Right hindlimb (tissue), 1 donor: ENCODE measurements around the gene LRRN4.
"Not testable (repeated sequence)": the region's sequence is repeated elsewhere in the genome, so short reads cannot be mapped to it uniquely, and the experiment has no call there.

Experiments
- DNase-seq: peaks from one replicate; pipeline ENCODE4 v3.0.0-alpha.2; 2018

Gene LRRN4

GRCh38 chr20:6058684-6059295, 4.9 kb upstream of the LRRN4 start:
- DNase-seq = no peak

GRCh38 chr20:6057691-6058090, 3.8 kb upstream of the LRRN4 start:
- no peak for DNase-seq

- DNase-seq = no peak
Observed at GRCh38 chr20:6057139-6057538, 3.3 kb upstream of the LRRN4 start.

GRCh38 chr20:6055981-6056569, 2.2 kb upstream of the LRRN4 start:
- DNase-seq = no peak

- DNase-seq = no peak
Observed at GRCh38 chr20:6055161-6055783, 1.4 kb upstream of the LRRN4 start.

GRCh38 chr20:6054689-6055051, 810 bp upstream of the LRRN4 start:
- not testable (repeated sequence) for DNase-seq

- no peak for DNase-seq
Observed at GRCh38 chr20:6053064-6053775, 640 bp downstream of the LRRN4 start.

GRCh38 chr20:6051505-6051904, 2.4 kb downstream of the LRRN4 start:
- DNase-seq = peak; percentile 59

- DNase-seq = no peak
Observed at GRCh38 chr20:6048391-6048790, 5.5 kb downstream of the LRRN4 start.

- no peak for DNase-seq
Observed at GRCh38 chr20:6046432-6046831, 7.4 kb downstream of the LRRN4 start.

GRCh38 chr20:6045566-6045965, 8.3 kb downstream of the LRRN4 start:
- DNase-seq = no peak

- DNase-seq = no peak
Observed at GRCh38 chr20:6044115-6044514, 9.7 kb downstream of the LRRN4 start.

- no peak for DNase-seq
Observed at GRCh38 chr20:6041808-6042265, 12.0 kb downstream of the LRRN4 start.

GRCh38 chr20:6040958-6041807, 12.7 kb downstream of the LRRN4 start:
- DNase-seq = no peak

GRCh38 chr20:6040540-6040939, 13.3 kb downstream of the LRRN4 start:
- no peak for DNase-seq

GRCh38 chr20:6039766-6040165, 14.1 kb downstream of the LRRN4 start:
- no peak for DNase-seq

- DNase-seq = no peak
Observed at GRCh38 chr20:6038256-6038655, 15.6 kb downstream of the LRRN4 start.

- no peak for DNase-seq
Observed at GRCh38 chr20:6037082-6037481, 16.8 kb downstream of the LRRN4 start.

GRCh38 chr20:6036213-6036612, 17.6 kb downstream of the LRRN4 start:
- DNase-seq = no peak

GRCh38 chr20:6034134-6034969, 19.5 kb downstream of the LRRN4 start:
- no peak for DNase-seq

- DNase-seq = not testable (repeated sequence)
Observed at GRCh38 chr20:6032907-6033306, 21.0 kb downstream of the LRRN4 start.
